MM.1S (cell line): Measurements from ENCODE around the gene TNFRSF14.

Source experiments
- DNase-seq: peaks from one replicate; pipeline ENCODE4 v3.0.0-alpha.2; 2015
- H2AFZ ChIP-seq: fragments of 300-600 bp; sonication (generic); 2 replicates; pipeline ENCODE4 v1.6.0; 2016; ENCODE audit warnings: antibody characterized with exemption, low read length
- H3F3A ChIP-seq: fragments of 300-600 bp; sonication (generic); 2 replicates; pipeline ENCODE4 v1.6.1; 2016; ENCODE audit warnings: mild to moderate bottlenecking, antibody characterized with exemption, low read length, moderate library complexity, mixed read lengths; ENCODE audit not compliant: insufficient read depth
- H3K27ac ChIP-seq: fragments of 300-600 bp; sonication (generic); 2 replicates; pipeline ENCODE4 v1.5.1; 2016; ENCODE audit warnings: mild to moderate bottlenecking, low read length
- H3K27me3 ChIP-seq: fragments of 300-600 bp; sonication (generic); replicated peaks from 2 replicates; pipeline ENCODE4 v1.6.0; 2016; ENCODE audit warnings: low read length; ENCODE audit not compliant: insufficient read depth
- H3K36me3 ChIP-seq: fragments of 300-600 bp; sonication (generic); replicated peaks from 2 replicates; pipeline ENCODE4 v1.6.1; 2016; ENCODE audit warnings: mild to moderate bottlenecking, low read length, mixed read lengths; ENCODE audit not compliant: insufficient read depth
- H3K4me1 ChIP-seq: fragments of 300-600 bp; sonication (generic); 2 replicates; pipeline ENCODE4 v1.6.1; 2016; ENCODE audit warnings: low read length, mixed read lengths
- H3K4me2 ChIP-seq: fragments of 300-600 bp; sonication (generic); 2 replicates; pipeline ENCODE4 v1.6.0; 2016; ENCODE audit warnings: low read depth, low read length
- H3K4me3 ChIP-seq: fragments of 300-600 bp; sonication (generic); 2 replicates; pipeline ENCODE4 v1.5.1; 2016; ENCODE audit warnings: low read length, mixed read lengths
- H3K79me2 ChIP-seq: fragments of 300-600 bp; sonication (generic); 2 replicates; pipeline ENCODE4 v1.6.1; 2016; ENCODE audit warnings: mixed run types, low read length, mixed read lengths
- H3K9ac ChIP-seq: fragments of 300-600 bp; sonication (generic); 2 replicates; pipeline ENCODE4 v1.6.1; 2016; ENCODE audit warnings: low read length, mixed read lengths
- H3K9me2 ChIP-seq: fragments of 300-600 bp; sonication (generic); replicated peaks from 2 replicates; pipeline ENCODE4 v1.6.1; 2016; ENCODE audit warnings: mild to moderate bottlenecking, low read length, mixed read lengths; ENCODE audit not compliant: insufficient read depth
- H3K9me3 ChIP-seq: fragments of 300-600 bp; sonication (generic); replicated peaks from 2 replicates; pipeline ENCODE4 v1.6.1; 2016; ENCODE audit warnings: mild to moderate bottlenecking, low read length, mixed read lengths; ENCODE audit not compliant: insufficient read depth
- H4K20me1 ChIP-seq: fragments of 300-600 bp; sonication (generic); 2 replicates; pipeline ENCODE4 v1.6.1; 2016; ENCODE audit warnings: mild to moderate bottlenecking, low read length, moderate library complexity, mixed read lengths; ENCODE audit not compliant: insufficient read depth
- EZH2 ChIP-seq: fragments of 300-600 bp; sonication (generic); optimal IDR thresholded peaks from 2 replicates; pipeline ENCODE3; 2017; ENCODE audit warnings: low read depth, mild to moderate bottlenecking, antibody characterized with exemption, low read length, mixed read lengths
- EZH2phosphoT487 ChIP-seq: fragments of 300-600 bp; sonication (generic); IDR thresholded peaks from 2 replicates; pipeline ENCODE4 v1.6.1; 2018; ENCODE audit warnings: antibody characterized with exemption, low read length
- TF ChIP-seq, protein P1 (sequence below): fragments of 300-600 bp; sonication (generic); IDR thresholded peaks from 2 replicates; pipeline ENCODE4 v1.5.1; 2016; ENCODE audit warnings: antibody characterized with exemption, low read length, mixed read lengths

The TNFRSF14 gene

DNA sequence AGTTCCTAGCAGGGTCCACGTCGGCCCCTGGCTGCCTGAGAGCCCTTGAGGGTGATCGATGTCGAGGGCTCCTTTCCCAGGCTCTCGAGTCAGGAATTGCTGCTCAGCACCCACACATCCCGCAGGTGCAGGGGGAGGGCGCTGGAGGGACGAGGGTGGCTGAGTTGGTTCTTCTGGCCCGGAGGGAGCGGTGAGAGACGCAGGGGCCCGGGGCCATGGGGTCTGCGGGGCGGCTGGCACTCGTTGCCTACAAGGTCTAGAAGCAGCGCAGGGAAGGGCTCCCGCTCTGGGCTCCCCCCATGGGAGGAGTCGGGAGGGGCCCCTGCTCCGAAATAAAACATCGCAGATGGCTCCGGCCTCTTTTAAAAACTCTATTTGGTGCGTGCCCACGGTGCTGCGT lies 48.0 kb upstream of the TNFRSF14 start:
- Histone ChIP-seq H3K9me3 (no peaks in the 10 kb centered on the region), H3K27me3 (no peaks in the 10 kb centered on the region), H3K9ac (no peak overlapping the region), H3K4me1 (no peaks in the 10 kb centered on the region), H3K9me2 (no peaks in the 10 kb centered on the region), H3K4me3 (no peak overlapping the region), H3K79me2 (no peaks in the 10 kb centered on the region), H2AFZ (no peak overlapping the region), H3K4me2 (no peak overlapping the region), H4K20me1 (no peaks in the 10 kb centered on the region), H3K36me3 (0 out of 2 replicates have a peak, but pooled peaks cover 3% of the 10 kb centered on the region), H3F3A (no peaks in the 10 kb centered on the region), H3K27ac (no peak overlapping the region)
- no peak for DNase-seq
- TF ChIP-seq EZH2 = no peak
- TF ChIP-seq, protein P1, sequence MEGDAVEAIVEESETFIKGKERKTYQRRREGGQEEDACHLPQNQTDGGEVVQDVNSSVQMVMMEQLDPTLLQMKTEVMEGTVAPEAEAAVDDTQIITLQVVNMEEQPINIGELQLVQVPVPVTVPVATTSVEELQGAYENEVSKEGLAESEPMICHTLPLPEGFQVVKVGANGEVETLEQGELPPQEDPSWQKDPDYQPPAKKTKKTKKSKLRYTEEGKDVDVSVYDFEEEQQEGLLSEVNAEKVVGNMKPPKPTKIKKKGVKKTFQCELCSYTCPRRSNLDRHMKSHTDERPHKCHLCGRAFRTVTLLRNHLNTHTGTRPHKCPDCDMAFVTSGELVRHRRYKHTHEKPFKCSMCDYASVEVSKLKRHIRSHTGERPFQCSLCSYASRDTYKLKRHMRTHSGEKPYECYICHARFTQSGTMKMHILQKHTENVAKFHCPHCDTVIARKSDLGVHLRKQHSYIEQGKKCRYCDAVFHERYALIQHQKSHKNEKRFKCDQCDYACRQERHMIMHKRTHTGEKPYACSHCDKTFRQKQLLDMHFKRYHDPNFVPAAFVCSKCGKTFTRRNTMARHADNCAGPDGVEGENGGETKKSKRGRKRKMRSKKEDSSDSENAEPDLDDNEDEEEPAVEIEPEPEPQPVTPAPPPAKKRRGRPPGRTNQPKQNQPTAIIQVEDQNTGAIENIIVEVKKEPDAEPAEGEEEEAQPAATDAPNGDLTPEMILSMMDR = no peak
- no peak for TF ChIP-seq EZH2phosphoT487

DNA sequence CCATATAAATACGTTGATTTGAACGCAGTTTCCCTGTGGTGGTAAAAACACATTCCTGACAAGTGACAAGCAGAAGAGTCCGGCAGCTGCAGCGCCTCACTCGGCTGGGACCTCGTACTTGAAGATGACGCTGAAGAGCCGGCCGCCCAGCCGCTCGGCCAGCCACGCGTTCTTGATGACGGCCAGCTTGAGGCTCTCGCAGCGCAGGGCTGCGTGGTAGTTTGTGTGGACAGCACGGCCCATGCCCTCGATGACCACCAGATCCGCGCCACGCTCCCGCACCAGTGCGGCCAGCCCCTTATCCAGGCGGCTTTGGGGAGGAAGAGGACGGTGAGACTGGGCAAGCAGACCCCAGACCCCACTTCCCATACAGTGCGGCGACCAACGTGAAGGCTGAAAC lies 47.4 kb upstream of the TNFRSF14 start:
- Histone ChIP-seq H3K9me2 (no peaks in the 10 kb centered on the region), H3K9ac (no peak overlapping the region), H3K4me3 (no peak overlapping the region), H3K79me2 (no peaks in the 10 kb centered on the region), H3K9me3 (no peaks in the 10 kb centered on the region), H3K36me3 (0 out of 2 replicates have a peak, but pooled peaks cover 3% of the 10 kb centered on the region), H3K27ac (no peak overlapping the region), H2AFZ (no peak overlapping the region), H3K4me1 (no peaks in the 10 kb centered on the region), H3F3A (no peaks in the 10 kb centered on the region), H4K20me1 (no peaks in the 10 kb centered on the region), H3K4me2 (no peak overlapping the region), H3K27me3 (no peaks in the 10 kb centered on the region)
- no peak for DNase-seq
- TF ChIP-seq EZH2phosphoT487 (no peak), EZH2 (no peak)
- TF ChIP-seq, protein P1 = no peak

DNA sequence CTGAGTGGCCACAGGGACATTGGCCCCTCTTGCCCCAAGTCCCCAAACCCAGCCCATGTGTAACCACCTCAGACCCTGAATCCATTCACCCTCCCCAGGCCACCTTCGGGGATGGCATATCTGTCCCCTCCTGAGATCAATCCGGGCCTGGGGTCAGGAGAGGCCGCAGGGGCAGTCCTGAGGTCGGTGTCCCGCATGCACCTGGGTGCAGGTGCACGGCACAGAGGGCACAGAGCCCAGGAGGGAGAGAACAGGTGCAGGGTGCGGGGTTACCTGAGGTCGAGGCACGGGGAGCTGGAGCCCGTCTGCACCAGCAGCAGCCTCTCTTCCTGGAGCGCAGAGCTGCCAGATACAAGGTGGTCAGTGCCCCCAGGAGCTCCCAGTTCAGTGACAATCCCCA lies 46.6 kb upstream of the TNFRSF14 start:
- DNase-seq = no peak
- H3K9ac ChIP-seq = no peak overlapping the region

More for the DNA sequence above, 46.6 kb upstream of the TNFRSF14 start:
- no peak overlapping the region for H3K4me2 ChIP-seq
- no peak overlapping the region for H3K27ac ChIP-seq
- 0 out of 2 replicates have a peak, but pooled peaks cover 3% of the 10 kb centered on the region for H3K36me3 ChIP-seq
- no peak overlapping the region for H2AFZ ChIP-seq
- TF ChIP-seq EZH2 (no peak), EZH2phosphoT487 (no peak)
- TF ChIP-seq, protein P1 = no peak
- H3K79me2 ChIP-seq = no peaks in the 10 kb centered on the region
- H3K4me3 ChIP-seq = no peak overlapping the region
- H3K27me3 ChIP-seq = no peaks in the 10 kb centered on the region
- H4K20me1 ChIP-seq = no peaks in the 10 kb centered on the region
- no peaks in the 10 kb centered on the region for H3F3A ChIP-seq
- no peaks in the 10 kb centered on the region for H3K9me2 ChIP-seq
- no peaks in the 10 kb centered on the region for H3K9me3 ChIP-seq
- H3K4me1 ChIP-seq = no peaks in the 10 kb centered on the region
